GM20431 (cell line): ENCODE results near the gene DHRS4L2.
"Not testable (repeated sequence)": the region's sequence is repeated elsewhere in the genome, so short reads cannot be mapped to it uniquely, and the experiment has no call there.

Source experiments
- in situ Hi-C: fragments of 300-500 bp; cut with MseI, MboI; formaldehyde crosslinking; loops from one replicate; pipeline ENCODE4 v1.15.0; 2020; ENCODE audit warnings: low sequenced_read_pairs; ENCODE audit not compliant: unreplicated experiment

DHRS4L2 gene

DNA sequence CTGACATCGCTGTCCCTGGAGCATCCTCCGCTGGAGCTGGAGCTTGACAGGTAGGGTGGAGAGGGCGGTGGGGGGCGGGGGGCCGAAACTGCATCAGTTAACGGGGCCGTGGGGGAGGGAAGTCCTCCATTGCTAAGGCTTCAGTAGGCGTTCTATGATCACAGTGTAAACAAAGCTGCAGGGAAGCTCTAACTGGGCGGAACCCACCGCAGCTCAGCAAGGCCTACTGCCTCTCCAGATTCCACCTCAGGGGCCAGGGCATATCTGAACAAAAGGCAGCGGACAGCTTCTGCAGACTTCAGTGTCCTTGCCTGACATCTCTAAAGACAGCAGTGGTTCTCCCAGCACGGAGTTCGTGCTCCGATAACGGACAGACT is 18.5 kb upstream of the DHRS4L2 start:
- in situ Hi-C loops, result not testable (repeated sequence)

- in situ Hi-C loops, result not testable (repeated sequence)
Observed at GRCh38 chr14:23973178-23973577, 15.6 kb upstream of the DHRS4L2 start.

DNA sequence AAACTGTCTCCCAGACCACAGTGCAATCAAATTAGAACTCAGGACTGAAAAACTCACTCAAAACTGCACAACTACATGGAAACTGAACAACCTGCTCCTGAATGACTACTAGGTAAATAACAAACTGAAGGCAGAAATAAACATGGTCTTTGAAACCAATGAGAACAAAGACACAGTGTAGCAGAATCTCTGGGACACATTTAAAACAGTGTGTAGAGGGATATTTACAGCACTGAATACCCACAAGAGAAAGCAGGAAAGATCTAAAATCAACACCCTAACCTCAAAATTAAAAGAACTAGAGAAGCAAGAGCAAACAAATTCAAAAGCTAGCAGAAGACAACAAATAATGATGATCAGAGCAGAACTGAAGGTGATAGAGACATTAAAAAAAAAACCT is 14.7 kb upstream of the DHRS4L2 start:
- in situ Hi-C loops, result not testable (repeated sequence)

DNA sequence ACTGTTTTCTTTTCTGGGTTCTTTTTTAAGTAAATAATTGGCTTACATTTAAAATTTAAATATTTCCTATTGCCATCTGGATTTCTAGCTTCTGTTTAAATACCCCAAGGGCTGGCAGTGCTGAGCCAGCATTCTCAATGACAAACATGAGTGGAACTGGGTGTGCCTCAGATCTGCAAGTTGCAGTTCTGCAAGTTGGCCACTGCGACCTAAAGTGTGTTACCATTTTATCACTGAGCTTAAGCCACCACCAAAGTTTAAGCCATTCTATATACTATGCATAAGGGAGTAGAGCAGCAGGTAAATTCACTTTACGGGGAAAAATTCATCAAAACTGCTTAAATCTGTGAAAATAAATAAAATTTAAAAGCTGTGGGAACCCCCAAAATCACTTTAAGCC is 11.5 kb upstream of the DHRS4L2 start:
- in situ Hi-C loops, result not testable (repeated sequence)

- in situ Hi-C loops, result not testable (repeated sequence)
Observed at GRCh38 chr14:23981951-23982813, 6.5 kb upstream of the DHRS4L2 start.

DNA sequence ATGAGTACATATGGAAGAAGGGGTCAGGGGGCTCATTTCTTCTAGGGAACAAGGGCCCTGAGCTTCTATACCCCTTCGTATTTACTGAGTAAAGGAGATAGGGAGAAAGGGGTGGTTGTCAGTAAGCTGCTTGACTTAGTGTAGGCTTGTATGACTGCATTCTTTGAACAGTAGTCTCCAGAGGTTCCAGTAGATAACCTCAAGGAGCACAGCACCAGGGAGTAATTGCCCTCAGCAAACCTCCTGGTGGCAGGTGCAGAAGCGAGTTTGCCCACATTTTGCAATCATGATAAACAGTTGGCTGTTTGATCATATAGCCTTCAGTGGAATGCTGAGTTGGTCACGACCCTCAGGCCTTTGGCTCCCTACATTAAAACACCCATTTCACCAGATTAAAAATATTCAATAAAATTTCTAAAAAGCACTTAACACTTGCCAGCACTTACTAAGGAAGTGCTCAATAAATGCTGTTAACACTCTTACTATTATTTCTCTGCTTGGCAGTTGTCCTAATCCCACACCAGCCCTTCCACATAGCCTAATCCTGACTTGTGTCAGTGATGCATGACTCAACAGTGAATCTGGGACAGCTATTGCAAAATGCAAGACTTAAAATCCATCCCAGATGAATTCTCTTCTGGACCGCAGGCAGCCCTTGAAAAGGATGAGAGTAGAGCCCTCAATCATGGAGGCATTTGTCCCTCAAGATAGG is 3.7 kb upstream of the DHRS4L2 start:
- in situ Hi-C loops, result no loop called here

DNA sequence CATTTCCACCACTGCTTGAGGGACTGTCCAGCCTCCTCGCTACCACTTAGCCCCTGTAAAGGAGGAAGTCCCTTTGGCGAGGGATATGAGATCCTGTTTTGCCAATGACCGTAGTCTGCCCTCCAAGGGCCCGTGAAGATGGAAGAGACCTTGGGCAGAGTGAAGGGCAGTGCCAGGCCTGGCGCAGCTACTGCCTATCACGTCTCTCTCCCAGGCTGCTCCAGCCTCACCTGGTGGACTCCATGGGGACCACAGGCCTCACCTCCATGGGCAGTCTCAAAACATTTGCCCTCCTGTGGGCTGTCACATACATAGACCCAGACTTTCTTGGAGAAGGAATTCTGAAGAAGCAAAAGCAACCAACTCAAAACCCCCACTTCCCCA is 514 bp upstream of the DHRS4L2 start:
- in situ Hi-C loops, result not testable (repeated sequence)

GRCh38 chr14:23989734-23990445 is 1.2 kb downstream of the DHRS4L2 start:
- in situ Hi-C loops, result not testable (repeated sequence)

DNA sequence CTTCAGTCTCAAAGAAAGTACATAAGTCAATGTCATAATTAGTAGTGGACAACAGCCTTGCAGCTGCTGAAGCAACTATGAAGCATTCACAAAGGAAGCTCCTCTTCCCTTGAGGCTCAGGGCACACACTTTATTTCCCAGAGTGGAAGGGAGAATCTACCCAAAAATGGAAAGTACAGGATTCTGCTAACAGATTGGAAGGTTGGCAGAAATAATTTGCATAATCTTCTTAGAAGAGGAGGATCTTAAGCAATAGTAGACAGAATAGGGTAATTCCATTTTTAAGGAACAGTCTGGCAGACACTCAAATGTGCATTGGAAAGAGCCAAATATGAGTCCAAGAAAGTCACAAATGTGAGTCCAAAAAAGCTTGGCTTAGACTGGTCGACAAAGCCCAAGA is 2.2 kb downstream of the DHRS4L2 start:
- in situ Hi-C loops, result not testable (repeated sequence)

- in situ Hi-C loops, result not testable (repeated sequence)
Observed at GRCh38 chr14:23993042-23993441, 4.3 kb downstream of the DHRS4L2 start.

- in situ Hi-C loops, result not testable (repeated sequence)
Observed at GRCh38 chr14:23996009-23996408, 7.3 kb downstream of the DHRS4L2 start.

DNA sequence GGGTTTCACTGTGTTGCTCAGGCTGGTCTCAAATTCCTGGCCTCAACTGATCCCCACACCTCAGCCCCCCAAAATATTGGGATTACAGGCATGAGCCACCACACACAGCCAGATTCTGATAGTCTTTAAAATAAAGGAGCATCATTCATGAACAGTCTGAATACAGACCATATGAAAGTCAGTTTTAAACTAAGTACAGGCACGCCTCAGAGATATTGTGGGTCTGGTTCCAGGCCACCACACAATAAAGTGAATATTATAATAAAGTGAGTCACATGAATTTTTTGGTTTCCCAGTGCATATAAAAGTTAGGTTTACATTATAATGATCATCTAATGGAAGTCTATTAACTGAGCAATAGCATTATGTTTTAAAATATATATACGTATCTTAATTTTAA is 8.1 kb downstream of the DHRS4L2 start:
- in situ Hi-C loops, result not testable (repeated sequence)

GRCh38 chr14:23999640-24000039 is 10.9 kb downstream of the DHRS4L2 start:
- in situ Hi-C loops, result not testable (repeated sequence)

GRCh38 chr14:24001078-24001477 is 12.3 kb downstream of the DHRS4L2 start:
- in situ Hi-C loops, result not testable (repeated sequence)

DNA sequence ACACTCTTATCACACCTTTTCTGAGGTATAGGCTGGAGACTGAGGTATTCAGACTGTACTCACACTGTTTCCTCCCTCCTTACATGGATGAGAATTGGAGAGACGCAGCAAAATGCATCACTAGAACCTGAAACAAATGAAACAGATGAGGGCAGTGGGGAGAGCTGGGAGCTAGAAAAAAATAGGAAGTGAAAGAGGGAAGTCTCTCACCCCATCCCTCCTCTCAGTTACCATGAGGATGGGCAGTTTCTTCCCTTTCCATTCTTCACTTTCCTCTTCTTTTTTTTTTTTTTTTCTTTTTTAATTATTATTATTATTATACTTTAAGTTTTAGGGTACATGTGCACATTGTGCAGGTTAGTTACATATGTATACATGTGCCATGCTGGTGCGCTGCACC is 12.9 kb downstream of the DHRS4L2 start:
- in situ Hi-C loops, result not testable (repeated sequence)

DNA sequence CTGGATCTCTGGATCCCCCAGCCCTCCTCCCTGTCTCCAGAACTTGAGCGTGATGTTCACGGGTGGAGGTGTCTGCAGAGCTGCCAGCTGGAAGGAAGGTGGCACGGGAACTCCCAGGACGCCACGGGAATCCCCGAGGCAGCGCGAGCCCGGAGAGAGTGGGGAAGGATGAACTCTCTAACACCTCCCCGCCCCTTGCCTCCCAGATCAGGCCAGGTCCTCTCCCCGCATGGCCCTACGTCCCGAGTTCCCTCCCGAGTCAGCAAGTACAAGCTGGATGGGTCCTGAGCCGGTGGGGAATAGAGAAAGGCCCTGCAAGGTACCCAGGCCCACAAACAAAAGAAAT is 17.7 kb downstream of the DHRS4L2 start:
- in situ Hi-C loops, result not testable (repeated sequence)

GRCh38 chr14:24006817-24007652 is 18.3 kb downstream of the DHRS4L2 start:
- in situ Hi-C loops, result not testable (repeated sequence)

- in situ Hi-C loops, result no loop called here
Observed at GRCh38 chr14:24011051-24011450, 22.3 kb downstream of the DHRS4L2 start.

DNA sequence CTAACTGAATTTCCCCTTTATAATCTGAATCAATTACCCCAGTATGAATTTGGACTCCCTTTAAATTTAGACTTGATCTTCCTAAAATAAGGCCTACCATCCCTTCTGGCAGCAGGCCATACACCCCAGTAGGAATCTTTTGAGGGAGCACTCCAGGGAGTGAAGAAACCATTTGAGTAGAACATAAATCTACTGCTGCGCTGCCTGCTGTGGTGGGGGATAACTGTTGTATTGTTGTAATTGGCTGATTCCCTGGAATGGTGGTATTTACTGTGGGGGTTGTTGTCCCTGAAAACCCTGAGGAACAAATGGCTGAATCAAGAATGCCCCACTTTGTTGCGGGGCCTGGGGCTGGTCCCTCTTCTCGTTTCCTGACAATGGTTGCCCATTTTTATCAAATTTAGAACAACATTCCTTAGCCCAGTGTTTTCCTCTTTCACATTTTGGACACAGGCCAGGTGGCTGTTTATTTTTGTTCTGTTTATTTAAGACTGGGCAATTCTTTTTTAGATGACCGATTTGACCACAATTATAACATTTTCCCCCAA is 24.1 kb downstream of the DHRS4L2 start:
- in situ Hi-C loops, result not testable (repeated sequence)
